ENCODE data around the gene WDR13. TPM values are rescaled to one million over a fixed set of nuclear protein-coding genes. Genes with fewer than 3 reads are reported as not detected.

The WDR13 gene
- total RNA-seq, 1 donor from 2014 or later, result 117 TPM

Other genes with a start within 250 kb of the WDR13 start
- gene SSX3, start 240.8 kb upstream of the WDR13 start, total RNA-seq, result not detected in 2 replicates
- not detected in 2 replicates for gene SSX4, start 214.0 kb upstream of the WDR13 start, total RNA-seq
- gene SSX4B, start 185.5 kb upstream of the WDR13 start, total RNA-seq, result not detected in 2 replicates
- gene SLC38A5, start 127.2 kb upstream of the WDR13 start, total RNA-seq, result 28.3 and 32.8 TPM in 2 replicates
- 80.3 and 91.4 TPM in 2 replicates for gene FTSJ1, start 121.3 kb upstream of the WDR13 start, total RNA-seq
- 12.7 and 14.5 TPM in 2 replicates for gene PORCN, start 88.5 kb upstream of the WDR13 start, total RNA-seq
- 40.2 and 72.5 TPM in 2 replicates for gene EBP, start 75.7 kb upstream of the WDR13 start, total RNA-seq
- 6.6 and 10.4 TPM in 2 replicates for gene TBC1D25, start 57.8 kb upstream of the WDR13 start, total RNA-seq
- gene RBM3, start 23.0 kb upstream of the WDR13 start, total RNA-seq, result 264 and 285 TPM in 2 replicates
- 2.2 TPM in 1 of 2 replicates, not detected in the other for gene WAS, start 86.3 kb downstream of the WDR13 start, total RNA-seq
- 7.6 and 10.9 TPM in 2 replicates for gene SUV39H1, start 99.2 kb downstream of the WDR13 start, total RNA-seq
- gene GLOD5, start 164.3 kb downstream of the WDR13 start, total RNA-seq, result not detected in 2 replicates
- not detected in 2 replicates for gene GATA1, start 189.1 kb downstream of the WDR13 start, total RNA-seq
- 52.5 and 62.6 TPM in 2 replicates for gene HDAC6, start 204.6 kb downstream of the WDR13 start, total RNA-seq
- gene ERAS, start 229.0 kb downstream of the WDR13 start, total RNA-seq, result not detected in 2 replicates
- 42.5 and 66.6 TPM in 2 replicates for gene PCSK1N, start 238.1 kb downstream of the WDR13 start, total RNA-seq

Measured in kidney epithelial cell (primary cell).